ENCODE measurements around the gene SEZ6.

GRCh38 chr17:28906276-28906675 lies 99.6 kb downstream of the SEZ6 start:
- TF ChIP-seq, protein P1, sequence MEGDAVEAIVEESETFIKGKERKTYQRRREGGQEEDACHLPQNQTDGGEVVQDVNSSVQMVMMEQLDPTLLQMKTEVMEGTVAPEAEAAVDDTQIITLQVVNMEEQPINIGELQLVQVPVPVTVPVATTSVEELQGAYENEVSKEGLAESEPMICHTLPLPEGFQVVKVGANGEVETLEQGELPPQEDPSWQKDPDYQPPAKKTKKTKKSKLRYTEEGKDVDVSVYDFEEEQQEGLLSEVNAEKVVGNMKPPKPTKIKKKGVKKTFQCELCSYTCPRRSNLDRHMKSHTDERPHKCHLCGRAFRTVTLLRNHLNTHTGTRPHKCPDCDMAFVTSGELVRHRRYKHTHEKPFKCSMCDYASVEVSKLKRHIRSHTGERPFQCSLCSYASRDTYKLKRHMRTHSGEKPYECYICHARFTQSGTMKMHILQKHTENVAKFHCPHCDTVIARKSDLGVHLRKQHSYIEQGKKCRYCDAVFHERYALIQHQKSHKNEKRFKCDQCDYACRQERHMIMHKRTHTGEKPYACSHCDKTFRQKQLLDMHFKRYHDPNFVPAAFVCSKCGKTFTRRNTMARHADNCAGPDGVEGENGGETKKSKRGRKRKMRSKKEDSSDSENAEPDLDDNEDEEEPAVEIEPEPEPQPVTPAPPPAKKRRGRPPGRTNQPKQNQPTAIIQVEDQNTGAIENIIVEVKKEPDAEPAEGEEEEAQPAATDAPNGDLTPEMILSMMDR (conservative IDR thresholded peaks at IDR 0.05) = no peak
- TF ChIP-seq EZH2 (IDR thresholded peaks at IDR 0.05; ENCODE audit: low read depth) = no peak

All from PC-9 (cell line).